ENCODE measurements around the gene SLC30A5.

The SLC30A5 gene

GRCh38 chr5:69167929-69168328 lies 74.1 kb downstream of the SLC30A5 start:
- no peak for DNase-seq

- no peak for DNase-seq
These were observed 76.7 kb downstream of the SLC30A5 start for GRCh38 chr5:69170495-69170894.

GRCh38 chr5:69170969-69171368 lies 77.2 kb downstream of the SLC30A5 start:
- no peak for DNase-seq

Measured in NCI-H1694 treated with DMSO at 0.1 percent for 48 hours (cell line).